ENCODE measurements around the gene VIL1. TPM values are rescaled to one million over a fixed set of nuclear protein-coding genes. Genes with fewer than 3 reads are reported as not detected.

VIL1 gene
- total RNA-seq, 1 experiment from 2014 or later: not detected

DNA sequence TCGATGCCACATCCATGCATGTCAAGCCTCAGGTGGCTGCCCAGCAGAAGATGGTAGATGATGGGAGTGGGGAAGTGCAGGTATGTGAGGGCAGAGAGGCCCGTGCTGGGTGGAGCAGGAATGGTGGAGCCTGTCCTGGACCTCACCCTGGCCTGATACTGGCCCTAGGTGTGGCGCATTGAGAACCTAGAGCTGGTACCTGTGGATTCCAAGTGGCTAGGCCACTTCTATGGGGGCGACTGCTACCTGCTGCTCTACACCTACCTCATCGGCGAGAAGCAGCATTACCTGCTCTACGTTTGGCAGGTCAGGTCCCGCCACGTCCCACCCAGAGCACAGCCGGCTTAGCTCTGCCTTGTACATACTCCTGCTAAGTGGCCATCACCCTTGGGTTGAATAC lies 13.0 kb downstream of the VIL1 start:
- in situ Hi-C loops (cut with HindIII; ENCODE audit: low sequenced_read_pairs): no loop called here
- no peak for DNase-seq (ENCODE audit: low spot score)

DNA sequence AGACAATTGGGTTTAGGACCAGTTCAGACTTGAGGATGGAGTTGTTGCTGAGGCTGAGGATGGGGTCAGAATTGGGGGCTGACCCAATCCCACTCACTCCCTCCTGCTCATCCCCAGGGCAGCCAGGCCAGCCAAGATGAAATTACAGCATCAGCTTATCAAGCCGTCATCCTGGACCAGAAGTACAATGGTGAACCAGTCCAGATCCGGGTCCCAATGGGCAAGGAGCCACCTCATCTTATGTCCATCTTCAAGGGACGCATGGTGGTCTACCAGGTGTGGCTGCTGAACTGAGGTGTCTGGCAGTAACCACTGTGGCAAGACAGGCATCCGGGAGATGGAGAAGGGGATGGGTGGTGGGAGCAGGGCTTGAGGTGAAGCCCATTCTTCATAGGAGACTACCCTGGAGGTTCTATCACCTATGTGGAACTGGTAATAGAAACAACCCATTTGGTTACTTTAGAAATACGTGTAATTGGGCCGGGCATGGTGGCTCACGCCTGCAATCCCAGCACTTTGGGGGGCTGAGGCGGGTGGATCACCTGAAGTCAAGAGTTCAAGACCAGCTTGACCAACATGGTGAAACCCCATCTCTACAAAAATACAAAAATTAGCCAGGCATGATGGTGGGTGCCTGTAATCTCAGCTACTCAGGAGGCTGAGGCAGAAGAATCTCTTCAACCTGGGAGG lies 13.9 kb downstream of the VIL1 start:
- no peak for DNase-seq (ENCODE audit: low spot score)
- in situ Hi-C loops (cut with HindIII; ENCODE audit: low sequenced_read_pairs): no loop called here

DNA sequence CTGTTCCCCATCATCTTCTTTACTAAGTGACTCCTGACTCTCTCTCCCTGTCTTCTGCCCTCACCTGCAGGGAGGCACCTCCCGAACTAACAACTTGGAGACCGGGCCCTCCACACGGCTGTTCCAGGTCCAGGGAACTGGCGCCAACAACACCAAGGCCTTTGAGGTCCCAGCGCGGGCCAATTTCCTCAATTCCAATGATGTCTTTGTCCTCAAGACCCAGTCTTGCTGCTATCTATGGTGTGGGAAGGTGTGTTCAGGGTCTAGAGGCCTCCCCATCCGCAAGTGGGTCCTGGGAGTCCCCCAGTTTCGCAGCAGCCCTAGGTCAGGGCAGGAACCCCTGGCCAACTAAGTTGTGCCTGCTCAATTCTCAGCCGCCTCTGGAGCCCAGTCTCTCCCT lies 15.5 kb downstream of the VIL1 start:
- in situ Hi-C loops (cut with HindIII; ENCODE audit: low sequenced_read_pairs): no loop called here
- DNase-seq (ENCODE audit: low spot score): no peak

DNA sequence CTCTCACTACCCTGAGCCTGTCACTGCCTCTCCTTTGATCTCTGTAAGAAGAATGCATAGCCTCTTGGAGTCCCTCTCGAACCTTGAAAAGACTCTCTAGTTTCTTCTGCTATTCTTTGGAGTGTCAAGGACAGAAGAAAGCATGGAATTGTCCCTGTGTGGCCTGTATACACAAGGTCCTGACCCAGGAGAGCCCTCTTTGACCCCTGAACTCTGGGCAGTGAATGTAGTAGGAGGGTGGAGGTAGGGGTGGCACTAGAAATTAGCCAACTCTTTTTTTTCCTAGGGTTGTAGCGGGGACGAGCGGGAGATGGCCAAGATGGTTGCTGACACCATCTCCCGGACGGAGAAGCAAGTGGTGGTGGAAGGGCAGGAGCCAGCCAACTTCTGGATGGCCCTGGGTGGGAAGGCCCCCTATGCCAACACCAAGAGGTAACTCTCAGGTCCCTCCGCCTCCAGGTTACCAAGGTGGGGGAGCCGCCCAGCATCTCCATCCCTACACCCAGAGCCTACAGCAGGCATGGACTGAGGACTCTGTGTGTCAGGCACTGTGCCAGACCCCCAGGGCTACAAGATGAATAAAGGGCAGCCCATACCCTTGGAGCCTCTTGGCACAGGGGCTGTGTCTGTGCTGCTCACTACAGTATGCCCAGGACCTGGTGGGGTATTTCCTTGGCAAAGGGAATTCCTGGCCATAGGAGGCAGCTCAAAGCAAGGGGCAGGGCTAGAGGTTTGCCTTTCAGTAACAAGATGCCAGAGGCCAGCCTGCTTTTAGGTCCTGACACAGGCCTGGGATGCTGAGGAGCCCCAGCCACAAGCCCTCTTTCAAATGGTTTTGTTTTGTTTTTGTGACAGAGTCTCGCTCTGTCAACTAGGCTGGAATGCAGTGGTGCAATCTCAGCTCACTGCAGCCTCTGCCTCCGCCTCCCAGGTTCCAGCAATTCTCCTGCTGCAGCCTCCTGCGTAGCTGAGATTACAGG lies 16.4 kb downstream of the VIL1 start:
- in situ Hi-C loops (cut with HindIII; ENCODE audit: low sequenced_read_pairs): no loop called here

DNA sequence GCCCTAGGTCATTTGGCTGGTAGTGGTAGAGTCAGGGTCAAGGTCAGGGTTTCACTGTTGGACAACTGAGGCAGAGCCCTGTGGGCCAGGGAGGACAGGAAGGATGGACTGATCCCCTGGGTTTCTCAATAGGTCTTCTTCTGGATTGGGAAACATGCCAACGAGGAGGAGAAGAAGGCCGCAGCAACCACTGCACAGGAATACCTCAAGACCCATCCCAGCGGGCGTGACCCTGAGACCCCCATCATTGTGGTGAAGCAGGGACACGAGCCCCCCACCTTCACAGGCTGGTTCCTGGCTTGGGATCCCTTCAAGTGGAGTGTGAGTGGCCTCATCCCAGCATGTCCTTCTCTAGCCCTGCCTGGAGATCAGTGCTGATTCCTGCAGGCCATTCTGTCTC lies 18.1 kb downstream of the VIL1 start:
- no peak for DNase-seq (ENCODE audit: low spot score)
- in situ Hi-C loops (cut with HindIII; ENCODE audit: low sequenced_read_pairs): no loop called here

More for the DNA sequence above, 16.4 kb downstream of the VIL1 start:
- no peak for DNase-seq (ENCODE audit: low spot score)

GRCh38 chr2:218437969-218438368 lies 19.0 kb downstream of the VIL1 start:
- no peak for DNase-seq (ENCODE audit: low spot score)
- in situ Hi-C loops (cut with HindIII; ENCODE audit: low sequenced_read_pairs): no loop called here

- in situ Hi-C loops (cut with HindIII; ENCODE audit: low sequenced_read_pairs): no loop called here
These were observed 19.7 kb downstream of the VIL1 start for GRCh38 chr2:218438596-218438995.

DNA sequence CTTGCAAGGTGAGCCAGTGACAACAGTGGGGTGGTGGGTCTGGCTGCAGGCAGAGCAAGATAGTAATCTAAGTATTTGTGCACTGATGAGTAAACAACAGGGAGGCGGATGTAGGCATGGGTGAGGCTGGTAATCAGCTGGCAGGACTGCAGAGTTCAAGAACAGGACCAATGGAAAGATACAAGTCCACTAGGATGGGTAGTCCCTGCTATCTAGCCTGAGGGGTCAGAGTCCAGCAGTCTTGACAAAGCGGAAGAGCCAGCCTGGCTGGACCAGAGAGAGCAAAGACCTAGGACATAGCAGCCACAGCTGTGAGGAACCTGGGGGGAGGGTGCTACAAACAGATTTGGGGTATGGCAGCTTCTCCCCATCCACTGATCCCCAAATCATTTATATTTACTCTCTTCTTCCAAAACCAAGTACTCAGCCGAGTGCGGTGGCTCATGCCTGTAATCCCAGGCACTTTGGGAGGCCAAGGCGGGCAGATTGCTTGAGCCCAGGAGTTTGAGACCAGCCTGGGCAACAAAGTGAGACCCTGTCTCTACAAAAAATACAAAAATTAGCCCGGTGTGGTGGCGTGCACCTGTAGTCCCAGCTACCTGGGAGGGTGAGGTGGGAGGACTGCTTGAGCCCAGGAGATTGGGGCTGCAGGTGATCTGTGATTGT lies 25.9 kb downstream of the VIL1 start:
- in situ Hi-C loops (cut with HindIII; ENCODE audit: low sequenced_read_pairs): no loop called here
- DNase-seq (ENCODE audit: low spot score): no peak

More at GRCh38 chr2:218438596-218438995, 19.7 kb downstream of the VIL1 start:
- peak; percentile 69 for DNase-seq (ENCODE audit: low spot score)

DNA sequence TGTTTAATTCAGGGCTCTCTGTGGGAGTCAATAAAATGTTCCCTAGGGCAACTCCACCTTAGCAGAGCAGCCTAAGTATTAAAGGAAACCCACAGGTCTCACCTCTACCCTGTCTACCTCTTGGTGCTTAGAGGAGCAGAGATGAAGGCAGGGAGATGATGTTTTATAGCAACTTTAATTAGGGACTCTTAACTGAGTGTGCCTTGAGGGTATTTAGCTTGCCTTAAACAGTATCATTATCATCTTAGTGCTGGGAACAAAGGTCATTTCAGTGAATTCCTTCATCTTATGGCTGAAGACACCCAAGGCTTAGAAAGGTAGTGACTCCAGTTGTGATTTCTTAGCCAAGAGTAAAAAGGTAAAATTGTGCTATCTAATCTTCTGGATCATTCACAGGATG lies 26.7 kb downstream of the VIL1 start:
- in situ Hi-C loops (cut with HindIII; ENCODE audit: low sequenced_read_pairs): no loop called here
- no peak for DNase-seq (ENCODE audit: low spot score)

GRCh38 chr2:218446547-218446946 lies 27.6 kb downstream of the VIL1 start:
- in situ Hi-C loops (cut with HindIII; ENCODE audit: low sequenced_read_pairs): no loop called here
- no peak for DNase-seq (ENCODE audit: low spot score)

- no peak for DNase-seq (ENCODE audit: low spot score)
- in situ Hi-C loops (cut with HindIII; ENCODE audit: low sequenced_read_pairs): no loop called here
These were observed 28.1 kb downstream of the VIL1 start for GRCh38 chr2:218447072-218447471.

- no peak for DNase-seq (ENCODE audit: low spot score)
- in situ Hi-C loops (cut with HindIII; ENCODE audit: low sequenced_read_pairs): no loop called here
These were observed 30.0 kb downstream of the VIL1 start for GRCh38 chr2:218448934-218449333.

DNA sequence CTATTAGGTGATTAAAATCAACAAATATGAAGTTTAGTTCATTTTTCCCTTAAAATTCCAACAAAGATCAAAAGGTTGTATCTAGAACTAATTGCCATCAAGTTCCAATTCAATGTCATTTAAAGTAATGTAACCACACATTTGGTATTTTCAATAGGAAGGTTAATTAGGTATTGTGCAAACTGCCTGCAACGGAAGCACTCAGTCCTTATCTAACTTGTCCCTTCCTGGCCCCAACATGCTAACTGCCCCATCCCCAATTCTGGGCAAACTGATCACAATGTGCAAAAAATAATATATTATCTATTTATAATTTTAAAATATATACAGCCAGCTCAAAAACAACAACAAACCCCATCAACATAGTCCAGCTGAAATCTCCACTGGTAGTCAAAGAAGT lies 33.2 kb downstream of the VIL1 start:
- no peak for DNase-seq (ENCODE audit: low spot score)
- in situ Hi-C loops (cut with HindIII; ENCODE audit: low sequenced_read_pairs): no loop called here

- in situ Hi-C loops (cut with HindIII; ENCODE audit: low sequenced_read_pairs): no loop called here
- DNase-seq (ENCODE audit: low spot score): no peak
These were observed 37.9 kb downstream of the VIL1 start for GRCh38 chr2:218456849-218457248.

DNA sequence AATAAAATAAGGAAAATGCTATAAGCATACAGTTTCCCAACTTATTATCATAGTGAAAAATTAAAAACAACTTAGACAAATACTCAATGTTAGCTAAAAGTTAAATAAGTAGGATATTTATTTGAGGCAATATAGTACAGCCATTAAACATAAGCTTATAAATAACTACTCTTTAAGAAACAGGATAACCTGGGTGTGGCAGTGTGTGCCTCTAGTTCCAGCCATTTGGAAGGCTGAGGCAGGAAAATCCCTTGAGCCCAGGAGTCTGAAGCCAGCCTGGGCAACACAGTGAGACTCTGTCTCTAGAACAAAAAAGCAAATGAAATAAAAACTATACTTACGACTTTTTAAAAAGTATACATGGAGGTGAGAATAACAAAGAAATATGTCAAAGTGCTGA lies 39.7 kb downstream of the VIL1 start:
- in situ Hi-C loops (cut with HindIII; ENCODE audit: low sequenced_read_pairs): no loop called here
- no peak for DNase-seq (ENCODE audit: low spot score)

GRCh38 chr2:218465987-218466633 lies 47.2 kb downstream of the VIL1 start:
- in situ Hi-C loops (cut with HindIII; ENCODE audit: low sequenced_read_pairs): no loop called here
- peak; percentile 75 for DNase-seq (ENCODE audit: low spot score)

- DNase-seq (ENCODE audit: low spot score): no peak
- in situ Hi-C loops (cut with HindIII; ENCODE audit: low sequenced_read_pairs): no loop called here
These were observed 51.5 kb downstream of the VIL1 start for GRCh38 chr2:218470448-218470847.

DNA sequence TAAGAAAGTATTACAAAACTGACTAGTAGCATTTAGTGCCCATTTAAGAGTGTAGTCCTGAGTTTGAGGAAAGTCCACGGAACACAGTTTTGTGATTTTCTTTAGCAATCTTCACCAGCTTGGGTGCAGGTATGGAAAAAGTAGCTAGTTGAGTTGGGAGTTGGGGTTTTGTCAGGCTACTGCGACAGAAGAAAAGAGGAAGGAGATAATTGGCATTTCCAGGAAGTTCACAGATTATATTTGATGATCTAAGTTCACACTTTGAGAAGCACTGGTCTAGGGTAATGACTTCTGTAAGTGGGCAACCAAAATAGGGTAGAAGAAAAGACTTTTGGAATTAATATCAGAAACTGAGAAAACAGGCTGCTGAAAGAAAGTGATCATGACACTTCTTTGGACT lies 52.1 kb downstream of the VIL1 start:
- DNase-seq (ENCODE audit: low spot score): no peak
- in situ Hi-C loops (cut with HindIII; ENCODE audit: low sequenced_read_pairs): no loop called here

GRCh38 chr2:218471982-218472381 lies 53.1 kb downstream of the VIL1 start:
- no peak for DNase-seq (ENCODE audit: low spot score)
- in situ Hi-C loops (cut with HindIII; ENCODE audit: low sequenced_read_pairs): no loop called here

Data from G401 (cell line).